WTC11 (cell line): ENCODE results near the gene SGCG. TPM values are rescaled to one million over a fixed set of nuclear protein-coding genes. Genes with fewer than 3 reads are reported as not detected.

Experiments used
- ATAC-seq: fragments of 200-7000 bp; cut with Tn5 transposase; 2 replicates; pipeline ENCODE4 v1.10.0; 2021; ENCODE audit warnings: mild to moderate bottlenecking, moderate library complexity
- CTCF ChIA-PET: fragments of 300-600 bp; sonication (Branson Sonifier 250); formaldehyde crosslinking; loops from one replicate; lab custom pipeline; 2021; ENCODE audit warnings: antibody characterized with exemption; lab: Charles Lee
- POLR2A ChIA-PET: fragments of 350-600 bp; sonication (Branson Sonifier 250); formaldehyde crosslinking; loops from one replicate; lab custom pipeline; 2021; ENCODE audit warnings: antibody characterized with exemption; lab: Charles Lee
- DNase-seq: peaks from one replicate; pipeline ENCODE4 v3.0.0; 2021; ENCODE audit warnings: low spot score
- H3K27ac Mint-ChIP-seq: 2 replicates; pipeline ENCODE4 v1.8.0; 2021; ENCODE audit warnings: mixed read lengths
- H3K27me3 Mint-ChIP-seq: 2 replicates; pipeline ENCODE4 v1.8.0; 2021; ENCODE audit warnings: low read depth, mild to moderate bottlenecking, moderate library complexity, mixed read lengths
- H3K36me3 Mint-ChIP-seq: 2 replicates; pipeline ENCODE4 v1.8.0; 2021; ENCODE audit warnings: mixed read lengths
- H3K4me1 Mint-ChIP-seq: 2 replicates; pipeline ENCODE4 v1.8.0; 2022; ENCODE audit warnings: mixed read lengths
- H3K4me3 Mint-ChIP-seq: 2 replicates; pipeline ENCODE4 v1.8.0; 2021; ENCODE audit warnings: mild to moderate bottlenecking, moderate library complexity, mixed read lengths
- H3K9me3 Mint-ChIP-seq: 2 replicates; pipeline ENCODE4 v1.8.0; 2021; ENCODE audit warnings: mixed read lengths
- CREB1 ChIP-seq: sonication (generic); formaldehyde crosslinking; IDR thresholded peaks from 2 replicates; pipeline ENCODE4 v1.8.0; 2023; ENCODE audit warnings: mild to moderate bottlenecking, missing genetic modification reagents
- MYBL2 ChIP-seq: sonication (generic); formaldehyde crosslinking; IDR thresholded peaks from 2 replicates; pipeline ENCODE4 v1.8.1; 2023; ENCODE audit warnings: mild to moderate bottlenecking, moderate library complexity, missing genetic modification reagents
- NR2C2 ChIP-seq: sonication (generic); formaldehyde crosslinking; IDR thresholded peaks from 2 replicates; pipeline ENCODE4 v1.8.0; 2022; ENCODE audit warnings: mild to moderate bottlenecking, missing genetic modification reagents
- RORB ChIP-seq: fragments of 250-450 bp; sonication (Bioruptor Pico); IDR thresholded peaks from 2 replicates; pipeline ENCODE4 v1.9.0; 2021; ENCODE audit warnings: mild to moderate bottlenecking
- SOX15 ChIP-seq: fragments of 250-450 bp; sonication (Bioruptor Pico); IDR thresholded peaks from 2 replicates; pipeline ENCODE4 v1.9.0; 2021; ENCODE audit warnings: mild to moderate bottlenecking
- TEAD4 ChIP-seq: sonication (generic); formaldehyde crosslinking; IDR thresholded peaks from 2 replicates; pipeline ENCODE4 v1.8.0; 2022; ENCODE audit warnings: mild to moderate bottlenecking, missing genetic modification reagents
- ZBTB21 ChIP-seq: sonication (generic); formaldehyde crosslinking; IDR thresholded peaks from 2 replicates; pipeline ENCODE4 v1.8.1; 2023; ENCODE audit warnings: mild to moderate bottlenecking, missing genetic modification reagents, borderline replicate concordance
- ZNF121 ChIP-seq: sonication (generic); formaldehyde crosslinking; IDR thresholded peaks from 2 replicates; pipeline ENCODE4 v1.8.0; 2023; ENCODE audit warnings: missing genetic modification reagents
- ZNF232 ChIP-seq: sonication (generic); formaldehyde crosslinking; IDR thresholded peaks from 2 replicates; pipeline ENCODE4 v1.8.0; 2022; ENCODE audit warnings: mild to moderate bottlenecking, missing genetic modification reagents
- total RNA-seq: library from RNA; stranded (reverse); gene quantifications from 3 replicates; pipeline ENCODE4 v1.2.3, GENCODE V29; 2021
- TF ChIP-seq, protein P1 (sequence below): sonication (generic); formaldehyde crosslinking; IDR thresholded peaks from 2 replicates; pipeline ENCODE4 v1.8.0; 2022; ENCODE audit warnings: mild to moderate bottlenecking, missing genetic modification reagents
- TF ChIP-seq, protein P2 (sequence below): sonication (generic); formaldehyde crosslinking; IDR thresholded peaks from 2 replicates; pipeline ENCODE4 v1.8.0; 2023; ENCODE audit warnings: missing genetic modification reagents, mild to moderate bottlenecking, borderline replicate concordance
- TF ChIP-seq, protein P3 (sequence below): fragments of 250-450 bp; sonication (Bioruptor Pico); IDR thresholded peaks from 2 replicates; pipeline ENCODE4 v1.9.0; 2021; ENCODE audit warnings: mild to moderate bottlenecking
- TF ChIP-seq, protein P4 (sequence below): sonication (generic); formaldehyde crosslinking; IDR thresholded peaks from 2 replicates; pipeline ENCODE4 v1.8.0; 2023; ENCODE audit warnings: mild to moderate bottlenecking, missing genetic modification reagents
- TF ChIP-seq, protein P5 (sequence below): sonication (generic); formaldehyde crosslinking; IDR thresholded peaks from 2 replicates; pipeline ENCODE4 v1.8.0; 2022; ENCODE audit warnings: mild to moderate bottlenecking, missing genetic modification reagents
- TF ChIP-seq, protein P6 (sequence below): sonication (generic); formaldehyde crosslinking; IDR thresholded peaks from 2 replicates; pipeline ENCODE4 v1.8.1; 2022; ENCODE audit warnings: mild to moderate bottlenecking, moderate library complexity, missing genetic modification reagents
- TF ChIP-seq, protein P7 (sequence below): sonication (generic); formaldehyde crosslinking; IDR thresholded peaks from 2 replicates; pipeline ENCODE4 v1.8.1; 2022; ENCODE audit warnings: mild to moderate bottlenecking, missing genetic modification reagents, moderate library complexity, borderline replicate concordance
- TF ChIP-seq, protein P8 (sequence below): sonication (generic); formaldehyde crosslinking; IDR thresholded peaks from 2 replicates; pipeline ENCODE4 v1.8.1; 2023; ENCODE audit warnings: mild to moderate bottlenecking, missing genetic modification reagents

SGCG gene
- total RNA-seq, 1 experiment from 2014 or later = not detected

DNA sequence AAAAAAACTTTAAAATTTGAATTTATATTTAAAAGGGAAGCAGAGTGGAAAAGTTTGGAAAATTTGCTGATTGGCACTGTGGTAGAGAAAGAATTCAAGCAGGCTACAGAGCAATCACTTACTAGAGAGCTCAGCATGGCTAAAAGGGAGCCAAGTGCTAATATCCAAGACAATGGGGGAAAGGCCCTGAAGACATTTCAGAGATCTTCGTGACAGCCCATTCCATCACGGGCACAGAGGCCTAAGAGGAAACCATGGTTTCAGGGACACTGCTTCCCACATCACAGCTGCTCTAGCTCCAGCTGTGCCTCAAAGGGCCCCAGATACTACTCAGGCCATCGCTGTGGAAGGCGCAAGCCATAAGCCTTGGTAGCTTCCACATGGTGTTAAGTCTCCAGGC, 73.7 kb downstream of the SGCG start (continued):
- TF ChIP-seq NR2C2 (no peak), CREB1 (no peak), SOX15 (no peak), RORB (CRISPR knock-in tag) (no peak)

DNA sequence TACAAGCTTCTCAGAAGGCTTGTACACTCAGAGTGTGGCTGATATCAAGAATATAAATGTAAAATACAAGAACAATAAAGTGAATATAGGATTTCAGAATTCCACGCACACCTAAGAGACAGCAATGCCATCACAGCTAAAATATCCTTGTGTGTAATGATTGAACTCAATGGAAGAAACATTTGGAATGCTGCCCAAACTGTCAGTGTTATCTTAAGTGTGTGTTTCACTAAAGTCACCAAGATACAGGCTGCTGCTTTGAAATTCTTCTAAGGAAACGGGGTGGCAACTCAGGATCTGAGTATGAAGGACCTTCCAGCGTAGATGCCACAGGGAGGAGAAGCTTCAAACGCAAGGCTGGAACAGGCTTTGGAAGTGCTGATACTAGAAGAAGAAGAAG, 86.8 kb downstream of the SGCG start:
- CTCF ChIA-PET = no interaction called here

More for the DNA sequence above, 86.8 kb downstream of the SGCG start:
- Mint-ChIP-seq H3K4me3 (no peak overlapping the region), H3K27me3 (no peaks in the 10 kb centered on the region), H3K4me1 (no peaks in the 10 kb centered on the region), H3K9me3 (no peaks in the 10 kb centered on the region), H3K27ac (no peak overlapping the region), H3K36me3 (no peaks in the 10 kb centered on the region)
- ATAC-seq (no peak), DNase-seq (no peak)
- POLR2A ChIA-PET = no interaction called here
- no peak for TF ChIP-seq MYBL2 (CRISPR knock-in tag)
- TF ChIP-seq ZNF121 = no peak
- TF ChIP-seq, protein P1, sequence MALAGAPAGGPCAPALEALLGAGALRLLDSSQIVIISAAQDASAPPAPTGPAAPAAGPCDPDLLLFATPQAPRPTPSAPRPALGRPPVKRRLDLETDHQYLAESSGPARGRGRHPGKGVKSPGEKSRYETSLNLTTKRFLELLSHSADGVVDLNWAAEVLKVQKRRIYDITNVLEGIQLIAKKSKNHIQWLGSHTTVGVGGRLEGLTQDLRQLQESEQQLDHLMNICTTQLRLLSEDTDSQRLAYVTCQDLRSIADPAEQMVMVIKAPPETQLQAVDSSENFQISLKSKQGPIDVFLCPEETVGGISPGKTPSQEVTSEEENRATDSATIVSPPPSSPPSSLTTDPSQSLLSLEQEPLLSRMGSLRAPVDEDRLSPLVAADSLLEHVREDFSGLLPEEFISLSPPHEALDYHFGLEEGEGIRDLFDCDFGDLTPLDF (CRISPR knock-in tag) = no peak
- no peak for TF ChIP-seq TEAD4
- TF ChIP-seq, protein P2, sequence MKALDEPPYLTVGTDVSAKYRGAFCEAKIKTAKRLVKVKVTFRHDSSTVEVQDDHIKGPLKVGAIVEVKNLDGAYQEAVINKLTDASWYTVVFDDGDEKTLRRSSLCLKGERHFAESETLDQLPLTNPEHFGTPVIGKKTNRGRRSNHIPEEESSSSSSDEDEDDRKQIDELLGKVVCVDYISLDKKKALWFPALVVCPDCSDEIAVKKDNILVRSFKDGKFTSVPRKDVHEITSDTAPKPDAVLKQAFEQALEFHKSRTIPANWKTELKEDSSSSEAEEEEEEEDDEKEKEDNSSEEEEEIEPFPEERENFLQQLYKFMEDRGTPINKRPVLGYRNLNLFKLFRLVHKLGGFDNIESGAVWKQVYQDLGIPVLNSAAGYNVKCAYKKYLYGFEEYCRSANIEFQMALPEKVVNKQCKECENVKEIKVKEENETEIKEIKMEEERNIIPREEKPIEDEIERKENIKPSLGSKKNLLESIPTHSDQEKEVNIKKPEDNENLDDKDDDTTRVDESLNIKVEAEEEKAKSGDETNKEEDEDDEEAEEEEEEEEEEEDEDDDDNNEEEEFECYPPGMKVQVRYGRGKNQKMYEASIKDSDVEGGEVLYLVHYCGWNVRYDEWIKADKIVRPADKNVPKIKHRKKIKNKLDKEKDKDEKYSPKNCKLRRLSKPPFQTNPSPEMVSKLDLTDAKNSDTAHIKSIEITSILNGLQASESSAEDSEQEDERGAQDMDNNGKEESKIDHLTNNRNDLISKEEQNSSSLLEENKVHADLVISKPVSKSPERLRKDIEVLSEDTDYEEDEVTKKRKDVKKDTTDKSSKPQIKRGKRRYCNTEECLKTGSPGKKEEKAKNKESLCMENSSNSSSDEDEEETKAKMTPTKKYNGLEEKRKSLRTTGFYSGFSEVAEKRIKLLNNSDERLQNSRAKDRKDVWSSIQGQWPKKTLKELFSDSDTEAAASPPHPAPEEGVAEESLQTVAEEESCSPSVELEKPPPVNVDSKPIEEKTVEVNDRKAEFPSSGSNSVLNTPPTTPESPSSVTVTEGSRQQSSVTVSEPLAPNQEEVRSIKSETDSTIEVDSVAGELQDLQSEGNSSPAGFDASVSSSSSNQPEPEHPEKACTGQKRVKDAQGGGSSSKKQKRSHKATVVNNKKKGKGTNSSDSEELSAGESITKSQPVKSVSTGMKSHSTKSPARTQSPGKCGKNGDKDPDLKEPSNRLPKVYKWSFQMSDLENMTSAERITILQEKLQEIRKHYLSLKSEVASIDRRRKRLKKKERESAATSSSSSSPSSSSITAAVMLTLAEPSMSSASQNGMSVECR (CRISPR knock-in tag) = no peak
- TF ChIP-seq, protein P3, sequence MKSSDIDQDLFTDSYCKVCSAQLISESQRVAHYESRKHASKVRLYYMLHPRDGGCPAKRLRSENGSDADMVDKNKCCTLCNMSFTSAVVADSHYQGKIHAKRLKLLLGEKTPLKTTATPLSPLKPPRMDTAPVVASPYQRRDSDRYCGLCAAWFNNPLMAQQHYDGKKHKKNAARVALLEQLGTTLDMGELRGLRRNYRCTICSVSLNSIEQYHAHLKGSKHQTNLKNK (CRISPR knock-in tag) = no peak
- no peak for TF ChIP-seq CREB1
- TF ChIP-seq, protein P4, sequence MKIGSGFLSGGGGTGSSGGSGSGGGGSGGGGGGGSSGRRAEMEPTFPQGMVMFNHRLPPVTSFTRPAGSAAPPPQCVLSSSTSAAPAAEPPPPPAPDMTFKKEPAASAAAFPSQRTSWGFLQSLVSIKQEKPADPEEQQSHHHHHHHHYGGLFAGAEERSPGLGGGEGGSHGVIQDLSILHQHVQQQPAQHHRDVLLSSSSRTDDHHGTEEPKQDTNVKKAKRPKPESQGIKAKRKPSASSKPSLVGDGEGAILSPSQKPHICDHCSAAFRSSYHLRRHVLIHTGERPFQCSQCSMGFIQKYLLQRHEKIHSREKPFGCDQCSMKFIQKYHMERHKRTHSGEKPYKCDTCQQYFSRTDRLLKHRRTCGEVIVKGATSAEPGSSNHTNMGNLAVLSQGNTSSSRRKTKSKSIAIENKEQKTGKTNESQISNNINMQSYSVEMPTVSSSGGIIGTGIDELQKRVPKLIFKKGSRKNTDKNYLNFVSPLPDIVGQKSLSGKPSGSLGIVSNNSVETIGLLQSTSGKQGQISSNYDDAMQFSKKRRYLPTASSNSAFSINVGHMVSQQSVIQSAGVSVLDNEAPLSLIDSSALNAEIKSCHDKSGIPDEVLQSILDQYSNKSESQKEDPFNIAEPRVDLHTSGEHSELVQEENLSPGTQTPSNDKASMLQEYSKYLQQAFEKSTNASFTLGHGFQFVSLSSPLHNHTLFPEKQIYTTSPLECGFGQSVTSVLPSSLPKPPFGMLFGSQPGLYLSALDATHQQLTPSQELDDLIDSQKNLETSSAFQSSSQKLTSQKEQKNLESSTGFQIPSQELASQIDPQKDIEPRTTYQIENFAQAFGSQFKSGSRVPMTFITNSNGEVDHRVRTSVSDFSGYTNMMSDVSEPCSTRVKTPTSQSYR (CRISPR knock-in tag) = no peak
- TF ChIP-seq, protein P5, sequence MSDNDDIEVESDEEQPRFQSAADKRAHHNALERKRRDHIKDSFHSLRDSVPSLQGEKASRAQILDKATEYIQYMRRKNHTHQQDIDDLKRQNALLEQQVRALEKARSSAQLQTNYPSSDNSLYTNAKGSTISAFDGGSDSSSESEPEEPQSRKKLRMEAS (CRISPR knock-in tag) = no peak
- no peak for TF ChIP-seq ZNF232 (CRISPR knock-in tag)
- TF ChIP-seq, protein P6, sequence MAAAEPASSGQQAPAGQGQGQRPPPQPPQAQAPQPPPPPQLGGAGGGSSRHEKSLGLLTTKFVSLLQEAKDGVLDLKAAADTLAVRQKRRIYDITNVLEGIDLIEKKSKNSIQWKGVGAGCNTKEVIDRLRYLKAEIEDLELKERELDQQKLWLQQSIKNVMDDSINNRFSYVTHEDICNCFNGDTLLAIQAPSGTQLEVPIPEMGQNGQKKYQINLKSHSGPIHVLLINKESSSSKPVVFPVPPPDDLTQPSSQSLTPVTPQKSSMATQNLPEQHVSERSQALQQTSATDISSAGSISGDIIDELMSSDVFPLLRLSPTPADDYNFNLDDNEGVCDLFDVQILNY (CRISPR knock-in tag) = no peak
- TF ChIP-seq ZBTB21 = no peak
- TF ChIP-seq, protein P7, sequence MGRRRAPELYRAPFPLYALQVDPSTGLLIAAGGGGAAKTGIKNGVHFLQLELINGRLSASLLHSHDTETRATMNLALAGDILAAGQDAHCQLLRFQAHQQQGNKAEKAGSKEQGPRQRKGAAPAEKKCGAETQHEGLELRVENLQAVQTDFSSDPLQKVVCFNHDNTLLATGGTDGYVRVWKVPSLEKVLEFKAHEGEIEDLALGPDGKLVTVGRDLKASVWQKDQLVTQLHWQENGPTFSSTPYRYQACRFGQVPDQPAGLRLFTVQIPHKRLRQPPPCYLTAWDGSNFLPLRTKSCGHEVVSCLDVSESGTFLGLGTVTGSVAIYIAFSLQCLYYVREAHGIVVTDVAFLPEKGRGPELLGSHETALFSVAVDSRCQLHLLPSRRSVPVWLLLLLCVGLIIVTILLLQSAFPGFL (CRISPR knock-in tag) = no peak
- TF ChIP-seq, protein P8, sequence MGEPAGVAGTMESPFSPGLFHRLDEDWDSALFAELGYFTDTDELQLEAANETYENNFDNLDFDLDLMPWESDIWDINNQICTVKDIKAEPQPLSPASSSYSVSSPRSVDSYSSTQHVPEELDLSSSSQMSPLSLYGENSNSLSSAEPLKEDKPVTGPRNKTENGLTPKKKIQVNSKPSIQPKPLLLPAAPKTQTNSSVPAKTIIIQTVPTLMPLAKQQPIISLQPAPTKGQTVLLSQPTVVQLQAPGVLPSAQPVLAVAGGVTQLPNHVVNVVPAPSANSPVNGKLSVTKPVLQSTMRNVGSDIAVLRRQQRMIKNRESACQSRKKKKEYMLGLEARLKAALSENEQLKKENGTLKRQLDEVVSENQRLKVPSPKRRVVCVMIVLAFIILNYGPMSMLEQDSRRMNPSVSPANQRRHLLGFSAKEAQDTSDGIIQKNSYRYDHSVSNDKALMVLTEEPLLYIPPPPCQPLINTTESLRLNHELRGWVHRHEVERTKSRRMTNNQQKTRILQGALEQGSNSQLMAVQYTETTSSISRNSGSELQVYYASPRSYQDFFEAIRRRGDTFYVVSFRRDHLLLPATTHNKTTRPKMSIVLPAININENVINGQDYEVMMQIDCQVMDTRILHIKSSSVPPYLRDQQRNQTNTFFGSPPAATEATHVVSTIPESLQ (CRISPR knock-in tag) = no peak
